Measurements from ENCODE around the gene PPBP.

Gene PPBP, protein sequence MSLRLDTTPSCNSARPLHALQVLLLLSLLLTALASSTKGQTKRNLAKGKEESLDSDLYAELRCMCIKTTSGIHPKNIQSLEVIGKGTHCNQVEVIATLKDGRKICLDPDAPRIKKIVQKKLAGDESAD

DNA sequence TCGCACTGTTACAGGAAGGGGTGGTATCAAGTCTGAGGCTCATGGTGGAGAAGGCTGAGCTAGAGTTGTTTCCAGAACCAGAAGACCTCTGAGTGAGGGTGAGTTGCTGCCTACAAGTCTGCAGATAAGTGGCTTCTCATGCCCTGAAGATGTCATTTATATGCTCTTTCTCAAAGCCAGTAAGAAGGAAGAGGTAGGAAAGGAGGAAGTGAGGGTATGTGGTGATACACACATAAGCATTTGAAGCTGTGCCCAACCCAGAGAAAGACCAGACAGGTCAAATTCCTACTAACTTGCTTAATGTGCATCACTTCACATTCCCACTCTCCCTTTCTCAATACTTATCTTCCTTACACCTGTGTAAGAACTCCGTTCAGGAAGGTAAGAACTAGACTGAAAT, at the start of gene PPBP:
Gene PPBP (minus strand): TSS at position 130 of the 400 bp plus-strand sequence. CDS start 87 bp downstream, at position 43.
- DNase-seq (ENCODE audit: insufficient read length, low spot score) (no peak), FAIRE-seq (no peak)
- TF ChIP-seq POLR2A (IDR thresholded peaks at IDR 0.05; ENCODE audit: low read depth, low read length), result no peak

DNA sequence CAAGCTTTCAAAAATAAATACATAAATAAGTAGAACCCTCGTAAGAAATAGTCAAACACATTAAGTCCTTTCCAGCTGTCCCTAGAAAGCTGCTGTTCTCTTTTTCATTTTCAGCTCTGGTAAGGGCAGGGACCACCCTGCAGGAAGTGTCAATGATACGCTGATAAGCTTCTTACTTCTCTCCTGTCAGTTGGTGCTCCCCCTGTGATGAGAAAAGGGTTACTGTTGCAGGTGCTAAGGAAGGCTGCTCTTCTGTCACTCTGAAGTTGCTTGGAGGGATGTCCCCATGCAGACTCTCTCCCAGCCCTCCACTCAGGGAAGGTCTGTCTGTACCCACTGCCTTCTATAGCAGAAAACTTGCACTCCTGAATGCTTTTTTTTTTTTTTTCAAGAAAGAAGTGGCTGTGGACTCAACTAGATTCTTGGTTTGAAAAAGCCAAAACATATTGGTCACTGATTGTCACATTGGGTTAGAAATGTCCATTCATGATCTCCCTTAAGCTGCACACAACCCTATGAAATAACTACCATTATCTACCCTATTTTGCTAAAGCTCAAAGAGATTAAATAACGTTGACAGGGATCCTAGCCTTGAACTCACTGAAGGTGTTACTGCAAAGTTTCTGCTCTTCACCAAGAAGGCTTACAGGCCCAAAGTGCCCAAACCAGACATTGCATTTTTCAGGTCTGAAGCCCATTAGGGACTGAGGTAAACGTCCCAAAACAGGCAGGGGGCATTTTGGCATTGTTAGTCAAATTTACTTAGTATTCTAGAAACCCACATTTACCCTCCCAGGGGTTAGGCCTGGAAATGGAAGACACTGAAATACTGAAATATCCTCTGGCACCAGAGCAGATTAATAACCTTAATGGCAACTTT, 49.3 kb upstream of the PPBP start:
- FAIRE-seq (no peak), DNase-seq (ENCODE audit: insufficient read length, low spot score) (no peak)
- no peak for TF ChIP-seq POLR2A (IDR thresholded peaks at IDR 0.05; ENCODE audit: low read depth, low read length)

DNA sequence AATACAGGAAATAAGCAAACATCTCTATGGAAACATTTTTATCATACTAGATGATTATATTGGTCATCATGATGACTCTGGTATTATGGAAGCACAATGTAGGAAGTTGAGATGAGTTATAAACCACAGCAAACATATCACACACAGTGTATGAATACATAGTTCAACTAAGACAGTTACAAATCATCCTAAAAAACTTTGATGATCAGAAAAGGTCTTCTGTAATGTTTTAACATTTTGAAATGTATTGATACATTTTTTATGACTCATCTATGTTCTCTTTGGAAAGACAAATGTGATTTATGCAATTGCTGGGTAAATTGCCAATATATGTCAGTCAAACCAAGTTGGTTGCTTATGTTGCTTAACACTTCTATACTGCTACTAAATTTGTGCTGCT, 45.7 kb upstream of the PPBP start:
- no peak for FAIRE-seq
- DNase-seq (ENCODE audit: insufficient read length, low spot score), result no peak
- no peak for TF ChIP-seq POLR2A (IDR thresholded peaks at IDR 0.05; ENCODE audit: low read depth, low read length)

DNA sequence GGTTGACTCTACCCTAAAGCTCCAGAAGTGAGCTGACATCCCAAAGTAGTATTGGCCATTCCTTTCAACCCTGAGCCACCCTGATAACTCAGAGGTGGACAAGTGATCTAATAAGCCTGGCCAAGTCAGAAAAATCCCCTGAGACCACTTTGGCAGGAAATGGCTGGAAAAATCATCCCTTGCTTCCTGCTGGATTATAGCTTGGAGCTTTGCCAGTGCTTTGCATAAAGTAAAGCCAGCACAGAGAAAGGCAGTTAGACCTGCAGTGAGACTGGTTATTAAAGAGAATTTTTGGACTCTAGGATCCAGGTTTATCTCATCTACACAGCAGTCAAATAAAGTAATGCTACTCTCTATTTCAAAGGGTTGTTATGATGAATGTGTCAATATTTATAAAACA, 44.1 kb upstream of the PPBP start:
- FAIRE-seq, result peak; percentile 23
- TF ChIP-seq POLR2A (IDR thresholded peaks at IDR 0.05; ENCODE audit: low read depth, low read length), result no peak
- no peak for DNase-seq (ENCODE audit: insufficient read length, low spot score)

DNA sequence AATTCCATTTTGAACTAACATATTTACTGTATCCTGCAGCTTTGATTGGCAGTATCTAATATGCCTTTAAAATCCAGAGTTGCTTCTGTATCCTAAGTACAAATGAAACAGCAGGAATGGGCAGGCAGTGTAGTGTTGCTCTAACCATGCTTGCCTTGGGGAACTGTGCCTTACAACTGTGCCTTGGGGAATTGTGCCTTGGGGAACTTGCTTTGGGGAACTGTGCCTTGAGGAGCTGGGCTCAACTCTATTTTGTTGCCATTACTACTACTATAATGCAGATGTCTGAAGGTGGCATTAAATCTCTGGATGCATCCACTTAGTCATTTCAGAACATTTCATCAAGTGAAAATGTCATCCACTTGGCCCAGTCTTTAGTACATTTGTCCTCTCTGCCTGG, 43.6 kb upstream of the PPBP start:
- DNase-seq (ENCODE audit: insufficient read length, low spot score) (no peak), FAIRE-seq (no peak)
- TF ChIP-seq POLR2A (IDR thresholded peaks at IDR 0.05; ENCODE audit: low read depth, low read length), result no peak

- no peak for TF ChIP-seq POLR2A (IDR thresholded peaks at IDR 0.05; ENCODE audit: low read depth, low read length)
Observed at GRCh38 chr4:74030285-74030684, 42.3 kb upstream of the PPBP start.

DNA sequence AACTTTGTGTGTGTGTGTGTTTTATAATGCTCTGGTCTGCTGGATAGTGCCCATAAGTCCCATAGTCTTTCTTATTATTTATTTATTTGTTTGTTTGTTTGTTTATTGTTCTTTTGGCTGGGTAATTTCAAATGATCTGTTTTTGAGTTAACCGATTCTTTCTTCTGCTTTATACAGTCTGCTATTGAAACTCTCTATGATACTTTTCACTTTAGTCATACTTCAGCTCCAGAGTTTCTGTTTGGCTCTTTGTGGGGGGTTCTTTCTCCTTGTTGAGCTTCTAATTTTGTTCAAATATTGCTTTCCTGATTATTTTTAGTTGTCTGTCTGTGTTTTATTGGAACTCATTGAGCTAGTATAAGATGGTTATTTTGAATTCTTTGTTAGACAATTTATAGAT, 40.5 kb upstream of the PPBP start:
- FAIRE-seq (no peak), DNase-seq (ENCODE audit: insufficient read length, low spot score) (no peak)
- no peak for TF ChIP-seq POLR2A (IDR thresholded peaks at IDR 0.05; ENCODE audit: low read depth, low read length)

More at GRCh38 chr4:74030285-74030684, 42.3 kb upstream of the PPBP start:
- no peak for DNase-seq (ENCODE audit: insufficient read length, low spot score)
- FAIRE-seq, result no peak

DNA sequence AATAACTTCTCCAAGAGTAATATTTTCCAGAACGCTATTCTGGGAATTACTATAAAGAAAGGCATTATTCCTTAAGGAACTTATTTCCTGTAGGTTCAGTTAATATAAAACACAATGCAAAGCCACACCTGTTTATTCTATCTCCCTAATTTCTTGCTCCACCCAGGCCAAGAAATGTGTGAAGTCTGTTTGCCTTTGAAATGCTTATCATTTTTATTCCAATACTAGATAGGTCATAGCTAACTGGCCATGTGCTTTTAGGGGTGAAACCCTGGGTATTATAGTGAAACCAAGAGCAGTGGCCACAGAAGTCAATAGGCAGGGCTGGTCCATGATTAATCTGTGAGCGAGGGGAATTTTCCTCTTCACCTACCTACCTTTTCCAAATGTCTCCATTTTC, 35.7 kb upstream of the PPBP start:
- DNase-seq (ENCODE audit: insufficient read length, low spot score) (no peak), FAIRE-seq (no peak)
- no peak for TF ChIP-seq POLR2A (IDR thresholded peaks at IDR 0.05; ENCODE audit: low read depth, low read length)

DNA sequence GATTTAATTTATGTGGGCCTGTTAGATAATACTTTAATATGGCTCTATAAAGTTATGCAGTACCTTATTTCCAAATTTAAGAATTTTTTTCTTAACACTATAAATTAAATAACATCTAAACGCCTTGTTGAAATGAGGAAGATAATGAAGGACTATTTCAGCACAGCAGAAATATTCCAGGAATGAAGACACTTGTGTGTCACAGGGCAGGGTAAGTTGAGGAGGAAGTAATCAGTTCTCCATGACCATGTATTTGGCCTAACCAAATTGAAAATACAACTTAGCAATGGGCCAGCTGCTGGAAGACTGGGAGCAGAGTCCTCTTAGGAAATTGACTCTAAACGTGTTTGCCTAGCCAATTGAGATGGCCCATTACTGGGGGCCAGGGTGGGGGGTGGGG, 33.6 kb upstream of the PPBP start:
- TF ChIP-seq POLR2A (IDR thresholded peaks at IDR 0.05; ENCODE audit: low read depth, low read length), result no peak
- DNase-seq (ENCODE audit: insufficient read length, low spot score) (no peak), FAIRE-seq (no peak)

GRCh38 chr4:74018771-74019170, 30.8 kb upstream of the PPBP start:
- TF ChIP-seq POLR2A (IDR thresholded peaks at IDR 0.05; ENCODE audit: low read depth, low read length), result no peak
- FAIRE-seq (no peak), DNase-seq (ENCODE audit: insufficient read length, low spot score) (no peak)

- FAIRE-seq (no peak), DNase-seq (ENCODE audit: insufficient read length, low spot score) (no peak)
- no peak for TF ChIP-seq POLR2A (IDR thresholded peaks at IDR 0.05; ENCODE audit: low read depth, low read length)
Observed at GRCh38 chr4:74018116-74018515, 30.1 kb upstream of the PPBP start.

DNA sequence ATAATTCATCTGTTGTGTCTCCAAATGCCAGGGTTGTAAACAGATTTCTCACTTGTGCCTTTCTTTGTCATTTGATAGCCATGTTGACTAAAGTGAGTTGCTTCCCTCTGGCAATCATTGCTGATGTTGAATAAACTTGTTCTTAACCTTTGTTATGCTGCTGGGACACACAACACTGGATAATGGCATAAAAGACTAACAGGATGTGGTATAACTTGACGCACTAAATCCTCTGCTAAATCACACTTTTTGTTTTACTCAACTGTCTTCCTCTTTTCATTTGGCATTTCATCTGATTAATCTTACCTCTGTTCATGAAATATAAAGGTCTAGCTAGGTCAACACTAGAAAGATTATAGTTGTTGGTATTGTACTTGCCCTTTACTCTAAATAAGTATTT, 28.1 kb upstream of the PPBP start:
- FAIRE-seq, result no peak
- TF ChIP-seq POLR2A (IDR thresholded peaks at IDR 0.05; ENCODE audit: low read depth, low read length), result no peak
- no peak for DNase-seq (ENCODE audit: insufficient read length, low spot score)

- FAIRE-seq, result no peak
- TF ChIP-seq POLR2A (IDR thresholded peaks at IDR 0.05; ENCODE audit: low read depth, low read length), result no peak
Observed at GRCh38 chr4:74015126-74015780, 27.3 kb upstream of the PPBP start.

DNA sequence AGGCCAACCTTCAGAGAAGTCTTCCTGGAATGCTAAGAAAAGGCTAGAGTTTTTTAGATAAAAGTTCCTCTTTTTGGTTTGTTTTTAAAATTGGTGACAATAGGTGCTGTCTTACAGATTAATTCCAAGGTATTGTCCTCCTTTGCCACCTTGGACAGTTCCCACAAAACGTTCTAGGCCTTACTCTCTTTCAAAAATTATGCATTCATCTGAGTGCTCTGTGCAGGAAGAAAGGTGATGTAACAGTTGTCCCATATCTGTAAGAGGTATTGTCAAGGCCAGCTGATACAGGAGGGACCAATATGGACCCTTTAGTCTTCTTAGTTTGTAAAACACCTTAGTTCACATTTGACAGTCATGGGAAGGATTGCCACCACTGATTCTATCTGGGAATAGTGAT, 26.3 kb upstream of the PPBP start:
- no peak for DNase-seq (ENCODE audit: insufficient read length, low spot score)
- TF ChIP-seq POLR2A (IDR thresholded peaks at IDR 0.05; ENCODE audit: low read depth, low read length), result no peak
- no peak for FAIRE-seq

More at GRCh38 chr4:74015126-74015780, 27.3 kb upstream of the PPBP start:
- no peak for DNase-seq (ENCODE audit: insufficient read length, low spot score)

Measured in H54 (cell line).